HepG2 (cell line): ENCODE data around the gene MAP3K1. TPM values are rescaled to one million over a fixed set of nuclear protein-coding genes. Genes with fewer than 3 reads are reported as not detected.

Source experiments
- ATAC-seq: fragments of 200-7000 bp; cut with Tn5 transposase; 3 replicates; pipeline ENCODE4 v1.9.1; 2020; ENCODE audit warnings: mild to moderate bottlenecking, moderate library complexity
- BruUV-seq: library from RNA; stranded (reverse); fragments of 400-500 nt; replicated peaks from 2 replicates; lab custom pipeline; 2021; lab: Mats Ljungman, UMichigan
- CTCF ChIA-PET: fragments of 300-600 bp; formaldehyde crosslinking; extraction: SDS; loops from one replicate; lab custom pipeline; 2021; ENCODE audit warnings: low total read pairs, inconsistent platforms, low intra/inter-chr PET ratio; lab: Yijun Ruan, JAX
- POLR2A ChIA-PET: fragments of 350-600 bp; sonication (Branson Sonifier 250); formaldehyde crosslinking; loops from one replicate; lab custom pipeline; 2020; ENCODE audit warnings: antibody characterized with exemption, inconsistent platforms; lab: Yijun Ruan, JAX
- DNase-seq: peaks from one replicate; pipeline ENCODE4 v3.0.0-alpha.2; 2015; ENCODE audit warnings: low spot score
- FAIRE-seq: peaks from 3 replicates; lab custom pipeline; 2011; peaks lifted over from hg19 to GRCh38; lab: Jason Lieb, UNC
- H2AFZ ChIP-seq: one replicate; pipeline ENCODE4 v1.6.1; 2011; ENCODE audit warnings: low read length, inconsistent platforms
- H3K27ac ChIP-seq: fragments of 300-600 bp; 3 replicates; pipeline ENCODE4 v1.8.0; 2011; ENCODE audit warnings: mixed run types, mild to moderate bottlenecking, mixed read lengths, low read length, inconsistent platforms; ENCODE audit not compliant: insufficient read depth; ENCODE audit errors: extremely low read length
- H3K27me3 ChIP-seq, 2 experiments: fragments of 200-600 bp in 1 of 2; 2 replicates in 1 of 2; 3 replicates in 1 of 2; pipeline versions ENCODE4 v1.6.0 to v1.8.0; 2011; ENCODE audit warnings: low read length in 2 of 2, mild to moderate bottlenecking in 2 of 2, moderate library complexity in 2 of 2, inconsistent platforms in 1 of 2; ENCODE audit not compliant: insufficient read depth in 2 of 2, control insufficient read depth in 1 of 2
- H3K36me3 ChIP-seq, 2 experiments: fragments of 200-600 bp in 1 of 2; replicated peaks in 1 of 2; 2 replicates in 1 of 2; 3 replicates in 1 of 2; pipeline versions ENCODE4 v1.5.1 to v1.8.0; 2011; ENCODE audit warnings: low read length in 2 of 2, inconsistent platforms in 1 of 2; ENCODE audit not compliant: insufficient read depth in 2 of 2, control insufficient read depth in 1 of 2
- H3K4me1 ChIP-seq: 2 replicates; pipeline ENCODE4 v1.5.1; 2012; ENCODE audit warnings: low read length, inconsistent platforms; ENCODE audit not compliant: insufficient read depth
- H3K4me2 ChIP-seq: 2 replicates; pipeline ENCODE4 v1.6.0; 2011; ENCODE audit warnings: low read depth, low read length, inconsistent platforms
- H3K4me3 ChIP-seq, 3 experiments: fragments of 200-600 bp in 1 of 3; sonication (generic), shearing (Covaris generic) in 1 of 3; replicated peaks in 1 of 3; 2 replicates each; pipeline ENCODE4 v1.5.1; 2011 to 2016; ENCODE audit warnings: low read length in 3 of 3, inconsistent platforms in 2 of 3, low read depth in 2 of 3, mild to moderate bottlenecking in 2 of 3, control low read depth in 1 of 3, mixed read lengths in 1 of 3; ENCODE audit not compliant: insufficient read depth in 1 of 3
- H3K79me2 ChIP-seq: one replicate; pipeline ENCODE4 v1.6.1; 2011; ENCODE audit warnings: low read length, inconsistent platforms; ENCODE audit not compliant: insufficient read depth
- H3K9ac ChIP-seq: 2 replicates; pipeline ENCODE4 v1.6.0; 2011; ENCODE audit warnings: mild to moderate bottlenecking, low read depth, low read length, inconsistent platforms; ENCODE audit not compliant: insufficient read depth
- H3K9me3 ChIP-seq: 2 replicates; pipeline ENCODE4 v1.5.1; 2012; ENCODE audit warnings: mild to moderate bottlenecking, low read length
- H4K20me1 ChIP-seq: 2 replicates; pipeline ENCODE4 v1.6.0; 2011; ENCODE audit warnings: inconsistent platforms, mild to moderate bottlenecking, low read length, moderate library complexity; ENCODE audit not compliant: insufficient read depth
- EHMT2 ChIP-seq: fragments of 200-600 bp; sonication (generic); IDR thresholded peaks from 2 replicates; pipeline ENCODE4 v1.7.0; 2017; ENCODE audit warnings: antibody characterized with exemption, low read depth, low read length, borderline replicate concordance
- ISL2 ChIP-seq: sonication (generic); formaldehyde crosslinking; IDR thresholded peaks from 2 replicates; pipeline ENCODE4 v1.5.0; 2020; ENCODE audit warnings: missing genetic modification reagents
- JUN ChIP-seq: sonication (generic); formaldehyde crosslinking; IDR thresholded peaks from 2 replicates; pipeline ENCODE4 v1.4.0; 2020; ENCODE audit warnings: mild to moderate bottlenecking, missing genetic modification reagents
- MBNL3 ChIP-seq: fragments of 250-450 bp; sonication (Bioruptor Pico); conservative IDR thresholded peaks from 2 replicates; pipeline ENCODE4 v1.8.0; 2022; ENCODE audit warnings: mild to moderate bottlenecking, inconsistent platforms
- MED13 ChIP-seq: sonication (generic); formaldehyde crosslinking; IDR thresholded peaks from 2 replicates; pipeline ENCODE4 v1.5.0; 2020; ENCODE audit warnings: missing genetic modification reagents
- ZNF224 ChIP-seq: sonication (generic); formaldehyde crosslinking; IDR thresholded peaks from 2 replicates; pipeline ENCODE4 v1.5.0; 2020; ENCODE audit warnings: mild to moderate bottlenecking, missing genetic modification reagents
- ZNF703 ChIP-seq: sonication (generic); formaldehyde crosslinking; IDR thresholded peaks from 2 replicates; pipeline ENCODE4 v1.5.1; 2020; ENCODE audit warnings: missing genetic modification reagents, mild to moderate bottlenecking, moderate library complexity, borderline replicate concordance
- ZNF709 ChIP-seq: sonication (generic); formaldehyde crosslinking; IDR thresholded peaks from 2 replicates; pipeline ENCODE4 v1.5.0; 2020; ENCODE audit warnings: mild to moderate bottlenecking, missing genetic modification reagents
- ZSCAN22 ChIP-seq: sonication (generic); formaldehyde crosslinking; IDR thresholded peaks from 2 replicates; pipeline ENCODE4 v1.4.0; 2020; ENCODE audit warnings: mild to moderate bottlenecking, missing genetic modification reagents
- WGBS: methylation state at CpG from one replicate; pipeline ENCODE4 v1.1.6; 2017; ENCODE audit warnings: low lambda C conversion rate; 5-methylcytosine and 5-hydroxymethylcytosine counted together
- in situ Hi-C: cut with HindIII; loops from 2 replicates; pipeline ENCODE4 v1.10.0; 2017; ENCODE audit warnings: low pct_unique_long_range_greater_than_20kb; ENCODE audit not compliant: extremely low pct_ligation_motif_present
- intact Hi-C: fragments of 100-400 bp; cut with micrococcal nuclease; formaldehyde crosslinking; loops from one replicate; pipeline ENCODE4 v1.10.0; 2022; ENCODE audit not compliant: unreplicated experiment
- polyA plus RNA-seq, 8 experiments: library from polyadenylated mRNA; depleted of rRNA in 3 of 8; stranded (reverse) in 7 of 8; unstranded in 1 of 8; fragments of >200 nt; fragmentation: Illumina TruSeq in 4 of 8; extraction: Trizol in 4 of 8; gene quantifications; 2 replicates each; pipeline versions ENCODE4 v1.2.1 to v1.2.3, GENCODE V29; 2011 to 2016; ENCODE audit warnings: low read depth in 4 of 8, missing spikeins in 1 of 8, mixed read lengths in 1 of 8; ENCODE audit not compliant: insufficient read depth in 1 of 8
- total RNA-seq, 5 experiments: library from RNA; depleted of rRNA; stranded (reverse); fragments of >200 nt; fragmentation: Illumina TruSeq; extraction: Trizol; gene quantifications; 2 replicates each; pipeline ENCODE4 v1.2.3, GENCODE V29; 2016; ENCODE audit warnings: low read depth in 1 of 5
- TF ChIP-seq, protein P1 (sequence below): sonication (generic); formaldehyde crosslinking; IDR thresholded peaks from 2 replicates; pipeline ENCODE4 v1.4.0; 2020; ENCODE audit warnings: missing genetic modification reagents, borderline replicate concordance
- TF ChIP-seq, protein P2 (sequence below): IDR thresholded peaks from 2 replicates; pipeline ENCODE4 v1.6.1; 2016; ENCODE audit warnings: low read depth, borderline replicate concordance
- TF ChIP-seq, protein P3 (sequence below): sonication (generic); formaldehyde crosslinking; IDR thresholded peaks from 2 replicates; pipeline ENCODE4 v1.5.0; 2020; ENCODE audit warnings: mild to moderate bottlenecking, missing genetic modification reagents, moderate library complexity
- TF ChIP-seq, protein P4 (sequence below): sonication (generic); formaldehyde crosslinking; IDR thresholded peaks from 2 replicates; pipeline ENCODE4 v1.4.0; 2020; ENCODE audit warnings: missing genetic modification reagents, borderline replicate concordance
- TF ChIP-seq, protein P5 (sequence below): sonication (generic); formaldehyde crosslinking; IDR thresholded peaks from 2 replicates; pipeline ENCODE4 v1.4.0; 2020; ENCODE audit warnings: missing genetic modification reagents, borderline replicate concordance

MAP3K1 gene
- total and polyA plus RNA-seq, 2 of the 13 experiments (the other 11 are each of a cell fraction or from before 2014, with no cell fraction given): 16.4 to 30.3 TPM

DNA sequence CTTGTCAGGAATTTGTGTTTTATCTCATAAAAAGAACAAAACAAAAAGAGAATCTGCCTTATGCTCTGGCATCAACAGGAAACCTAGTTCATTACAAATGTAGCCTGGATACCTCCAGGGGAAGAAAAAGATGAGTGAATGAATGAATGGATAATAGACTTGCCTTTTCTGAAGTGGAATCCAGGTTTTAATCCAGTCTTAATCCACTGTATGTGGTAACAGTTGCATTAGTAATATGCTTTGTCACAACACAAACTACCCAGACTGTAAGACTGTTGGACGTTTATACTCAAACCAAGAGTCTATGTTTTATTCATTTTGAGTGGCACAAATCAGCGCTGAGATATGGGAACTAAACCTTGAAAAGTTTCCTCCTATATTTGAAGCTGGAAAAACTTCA, 32.1 kb upstream of the MAP3K1 start:
- no TSS peak for BruUV-seq
- Histone ChIP-seq H3K4me1 (no peaks in the 10 kb centered on the region), H3K9me3 (no peaks in the 10 kb centered on the region), H3K9ac (no peak overlapping the region), H2AFZ (no peak overlapping the region), H3K27me3 (peaks cover 0 to 3% of the 10 kb centered on the region in 2 experiments; a peak in 1 of 5 replicates), H3K36me3 (no peaks in the 10 kb centered on the region), H4K20me1 (no peaks in the 10 kb centered on the region), H3K79me2 (no peaks in the 10 kb centered on the region), H3K4me3 (no peak overlapping the region), H3K27ac (no peak overlapping the region), H3K4me2 (no peak overlapping the region)
- POLR2A ChIA-PET: no interaction called here
- no peak for ATAC-seq
- 26% methylated on average over 2 of the region's 2 CpGs for WGBS
- CTCF ChIA-PET: no interaction called here
- no peak for FAIRE-seq
- DNase-seq: no peak
- in situ Hi-C loops: no loop called here
- intact Hi-C loops: no loop called here
- TF ChIP-seq JUN (CRISPR knock-in tag) (no peak), ZSCAN22 (no peak), ISL2 (CRISPR knock-in tag) (no peak), ZNF703 (CRISPR knock-in tag) (no peak), EHMT2 (no peak), ZNF709 (CRISPR knock-in tag) (no peak), MBNL3 (CRISPR knock-in tag) (no peak), MED13 (CRISPR knock-in tag) (no peak), ZNF224 (no peak)
- TF ChIP-seq, protein P1, sequence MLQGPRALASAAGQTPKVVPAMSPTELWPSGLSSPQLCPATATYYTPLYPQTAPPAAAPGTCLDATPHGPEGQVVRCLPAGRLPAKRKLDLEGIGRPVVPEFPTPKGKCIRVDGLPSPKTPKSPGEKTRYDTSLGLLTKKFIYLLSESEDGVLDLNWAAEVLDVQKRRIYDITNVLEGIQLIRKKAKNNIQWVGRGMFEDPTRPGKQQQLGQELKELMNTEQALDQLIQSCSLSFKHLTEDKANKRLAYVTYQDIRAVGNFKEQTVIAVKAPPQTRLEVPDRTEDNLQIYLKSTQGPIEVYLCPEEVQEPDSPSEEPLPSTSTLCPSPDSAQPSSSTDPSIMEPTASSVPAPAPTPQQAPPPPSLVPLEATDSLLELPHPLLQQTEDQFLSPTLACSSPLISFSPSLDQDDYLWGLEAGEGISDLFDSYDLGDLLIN: no peak
- TF ChIP-seq, protein P2, sequence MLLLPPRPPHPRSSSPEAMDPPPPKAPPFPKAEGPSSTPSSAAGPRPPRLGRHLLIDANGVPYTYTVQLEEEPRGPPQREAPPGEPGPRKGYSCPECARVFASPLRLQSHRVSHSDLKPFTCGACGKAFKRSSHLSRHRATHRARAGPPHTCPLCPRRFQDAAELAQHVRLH (CRISPR knock-in tag): no peak
- TF ChIP-seq, protein P3, sequence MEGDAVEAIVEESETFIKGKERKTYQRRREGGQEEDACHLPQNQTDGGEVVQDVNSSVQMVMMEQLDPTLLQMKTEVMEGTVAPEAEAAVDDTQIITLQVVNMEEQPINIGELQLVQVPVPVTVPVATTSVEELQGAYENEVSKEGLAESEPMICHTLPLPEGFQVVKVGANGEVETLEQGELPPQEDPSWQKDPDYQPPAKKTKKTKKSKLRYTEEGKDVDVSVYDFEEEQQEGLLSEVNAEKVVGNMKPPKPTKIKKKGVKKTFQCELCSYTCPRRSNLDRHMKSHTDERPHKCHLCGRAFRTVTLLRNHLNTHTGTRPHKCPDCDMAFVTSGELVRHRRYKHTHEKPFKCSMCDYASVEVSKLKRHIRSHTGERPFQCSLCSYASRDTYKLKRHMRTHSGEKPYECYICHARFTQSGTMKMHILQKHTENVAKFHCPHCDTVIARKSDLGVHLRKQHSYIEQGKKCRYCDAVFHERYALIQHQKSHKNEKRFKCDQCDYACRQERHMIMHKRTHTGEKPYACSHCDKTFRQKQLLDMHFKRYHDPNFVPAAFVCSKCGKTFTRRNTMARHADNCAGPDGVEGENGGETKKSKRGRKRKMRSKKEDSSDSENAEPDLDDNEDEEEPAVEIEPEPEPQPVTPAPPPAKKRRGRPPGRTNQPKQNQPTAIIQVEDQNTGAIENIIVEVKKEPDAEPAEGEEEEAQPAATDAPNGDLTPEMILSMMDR: no peak
- TF ChIP-seq, protein P4, sequence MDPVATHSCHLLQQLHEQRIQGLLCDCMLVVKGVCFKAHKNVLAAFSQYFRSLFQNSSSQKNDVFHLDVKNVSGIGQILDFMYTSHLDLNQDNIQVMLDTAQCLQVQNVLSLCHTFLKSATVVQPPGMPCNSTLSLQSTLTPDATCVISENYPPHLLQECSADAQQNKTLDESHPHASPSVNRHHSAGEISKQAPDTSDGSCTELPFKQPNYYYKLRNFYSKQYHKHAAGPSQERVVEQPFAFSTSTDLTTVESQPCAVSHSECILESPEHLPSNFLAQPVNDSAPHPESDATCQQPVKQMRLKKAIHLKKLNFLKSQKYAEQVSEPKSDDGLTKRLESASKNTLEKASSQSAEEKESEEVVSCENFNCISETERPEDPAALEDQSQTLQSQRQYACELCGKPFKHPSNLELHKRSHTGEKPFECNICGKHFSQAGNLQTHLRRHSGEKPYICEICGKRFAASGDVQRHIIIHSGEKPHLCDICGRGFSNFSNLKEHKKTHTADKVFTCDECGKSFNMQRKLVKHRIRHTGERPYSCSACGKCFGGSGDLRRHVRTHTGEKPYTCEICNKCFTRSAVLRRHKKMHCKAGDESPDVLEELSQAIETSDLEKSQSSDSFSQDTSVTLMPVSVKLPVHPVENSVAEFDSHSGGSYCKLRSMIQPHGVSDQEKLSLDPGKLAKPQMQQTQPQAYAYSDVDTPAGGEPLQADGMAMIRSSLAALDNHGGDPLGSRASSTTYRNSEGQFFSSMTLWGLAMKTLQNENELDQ (CRISPR knock-in tag): no peak
- TF ChIP-seq, protein P5, sequence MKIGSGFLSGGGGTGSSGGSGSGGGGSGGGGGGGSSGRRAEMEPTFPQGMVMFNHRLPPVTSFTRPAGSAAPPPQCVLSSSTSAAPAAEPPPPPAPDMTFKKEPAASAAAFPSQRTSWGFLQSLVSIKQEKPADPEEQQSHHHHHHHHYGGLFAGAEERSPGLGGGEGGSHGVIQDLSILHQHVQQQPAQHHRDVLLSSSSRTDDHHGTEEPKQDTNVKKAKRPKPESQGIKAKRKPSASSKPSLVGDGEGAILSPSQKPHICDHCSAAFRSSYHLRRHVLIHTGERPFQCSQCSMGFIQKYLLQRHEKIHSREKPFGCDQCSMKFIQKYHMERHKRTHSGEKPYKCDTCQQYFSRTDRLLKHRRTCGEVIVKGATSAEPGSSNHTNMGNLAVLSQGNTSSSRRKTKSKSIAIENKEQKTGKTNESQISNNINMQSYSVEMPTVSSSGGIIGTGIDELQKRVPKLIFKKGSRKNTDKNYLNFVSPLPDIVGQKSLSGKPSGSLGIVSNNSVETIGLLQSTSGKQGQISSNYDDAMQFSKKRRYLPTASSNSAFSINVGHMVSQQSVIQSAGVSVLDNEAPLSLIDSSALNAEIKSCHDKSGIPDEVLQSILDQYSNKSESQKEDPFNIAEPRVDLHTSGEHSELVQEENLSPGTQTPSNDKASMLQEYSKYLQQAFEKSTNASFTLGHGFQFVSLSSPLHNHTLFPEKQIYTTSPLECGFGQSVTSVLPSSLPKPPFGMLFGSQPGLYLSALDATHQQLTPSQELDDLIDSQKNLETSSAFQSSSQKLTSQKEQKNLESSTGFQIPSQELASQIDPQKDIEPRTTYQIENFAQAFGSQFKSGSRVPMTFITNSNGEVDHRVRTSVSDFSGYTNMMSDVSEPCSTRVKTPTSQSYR (CRISPR knock-in tag): no peak
